PFSK-1 (cell line): ENCODE data around the gene ZNF385C.

Experiments
- POLR2AphosphoS5 ChIP-seq: IDR thresholded peaks from 2 replicates; pipeline ENCODE4 v1.6.1; 2012; ENCODE audit warnings: low read depth, mild to moderate bottlenecking, control low read depth, low read length, moderate library complexity
- TAF1 ChIP-seq: IDR thresholded peaks from 2 replicates; pipeline ENCODE4 v1.6.1; 2012; ENCODE audit warnings: low read length, control low read depth, borderline replicate concordance; ENCODE audit not compliant: insufficient read depth
- TF ChIP-seq, protein P1 (sequence below), 2 experiments: IDR thresholded peaks; 2 replicates each; pipeline versions ENCODE4 v1.6.1 to v1.8.0; 2011 to 2012; ENCODE audit warnings: low read depth in 2 of 2, low read length in 2 of 2, control low read depth in 1 of 2, inconsistent platforms in 1 of 2, mild to moderate bottlenecking in 1 of 2, moderate library complexity in 1 of 2; ENCODE audit not compliant: insufficient read depth in 1 of 2

DNA sequence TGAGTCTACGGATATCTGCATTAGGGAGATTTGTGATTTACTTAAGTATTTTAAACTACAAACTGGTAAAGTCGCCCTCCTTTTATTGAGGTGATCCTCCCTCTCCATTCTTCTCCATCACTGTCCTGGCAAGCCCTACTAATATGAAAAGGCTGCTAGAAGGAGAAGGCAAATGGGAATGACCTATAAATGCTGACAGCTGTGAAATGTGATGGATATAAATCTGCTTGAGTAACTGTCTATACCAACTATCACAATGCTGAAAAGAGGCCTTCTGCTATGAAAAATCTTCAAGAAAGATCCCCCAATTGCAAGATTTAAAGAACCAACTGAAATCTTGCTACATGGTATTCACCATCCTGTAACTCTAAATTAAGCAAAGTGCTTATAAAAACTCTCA is 96.5 kb downstream of the ZNF385C start:
- no peak for TF ChIP-seq TAF1
- TF ChIP-seq, protein P1, sequence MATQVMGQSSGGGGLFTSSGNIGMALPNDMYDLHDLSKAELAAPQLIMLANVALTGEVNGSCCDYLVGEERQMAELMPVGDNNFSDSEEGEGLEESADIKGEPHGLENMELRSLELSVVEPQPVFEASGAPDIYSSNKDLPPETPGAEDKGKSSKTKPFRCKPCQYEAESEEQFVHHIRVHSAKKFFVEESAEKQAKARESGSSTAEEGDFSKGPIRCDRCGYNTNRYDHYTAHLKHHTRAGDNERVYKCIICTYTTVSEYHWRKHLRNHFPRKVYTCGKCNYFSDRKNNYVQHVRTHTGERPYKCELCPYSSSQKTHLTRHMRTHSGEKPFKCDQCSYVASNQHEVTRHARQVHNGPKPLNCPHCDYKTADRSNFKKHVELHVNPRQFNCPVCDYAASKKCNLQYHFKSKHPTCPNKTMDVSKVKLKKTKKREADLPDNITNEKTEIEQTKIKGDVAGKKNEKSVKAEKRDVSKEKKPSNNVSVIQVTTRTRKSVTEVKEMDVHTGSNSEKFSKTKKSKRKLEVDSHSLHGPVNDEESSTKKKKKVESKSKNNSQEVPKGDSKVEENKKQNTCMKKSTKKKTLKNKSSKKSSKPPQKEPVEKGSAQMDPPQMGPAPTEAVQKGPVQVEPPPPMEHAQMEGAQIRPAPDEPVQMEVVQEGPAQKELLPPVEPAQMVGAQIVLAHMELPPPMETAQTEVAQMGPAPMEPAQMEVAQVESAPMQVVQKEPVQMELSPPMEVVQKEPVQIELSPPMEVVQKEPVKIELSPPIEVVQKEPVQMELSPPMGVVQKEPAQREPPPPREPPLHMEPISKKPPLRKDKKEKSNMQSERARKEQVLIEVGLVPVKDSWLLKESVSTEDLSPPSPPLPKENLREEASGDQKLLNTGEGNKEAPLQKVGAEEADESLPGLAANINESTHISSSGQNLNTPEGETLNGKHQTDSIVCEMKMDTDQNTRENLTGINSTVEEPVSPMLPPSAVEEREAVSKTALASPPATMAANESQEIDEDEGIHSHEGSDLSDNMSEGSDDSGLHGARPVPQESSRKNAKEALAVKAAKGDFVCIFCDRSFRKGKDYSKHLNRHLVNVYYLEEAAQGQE (IDR thresholded peaks at IDR 0.05; ENCODE audit: insufficient read depth in 1 of 2, low read depth in 2 of 2, low read length in 2 of 2): no peak
- no peak for TF ChIP-seq POLR2AphosphoS5
